ENCODE data around the gene ZC3H7B.
"Not testable (repeated sequence)": the region's sequence is repeated elsewhere in the genome, so short reads cannot be mapped to it uniquely, and the experiment has no call there.

Gene ZC3H7B

DNA sequence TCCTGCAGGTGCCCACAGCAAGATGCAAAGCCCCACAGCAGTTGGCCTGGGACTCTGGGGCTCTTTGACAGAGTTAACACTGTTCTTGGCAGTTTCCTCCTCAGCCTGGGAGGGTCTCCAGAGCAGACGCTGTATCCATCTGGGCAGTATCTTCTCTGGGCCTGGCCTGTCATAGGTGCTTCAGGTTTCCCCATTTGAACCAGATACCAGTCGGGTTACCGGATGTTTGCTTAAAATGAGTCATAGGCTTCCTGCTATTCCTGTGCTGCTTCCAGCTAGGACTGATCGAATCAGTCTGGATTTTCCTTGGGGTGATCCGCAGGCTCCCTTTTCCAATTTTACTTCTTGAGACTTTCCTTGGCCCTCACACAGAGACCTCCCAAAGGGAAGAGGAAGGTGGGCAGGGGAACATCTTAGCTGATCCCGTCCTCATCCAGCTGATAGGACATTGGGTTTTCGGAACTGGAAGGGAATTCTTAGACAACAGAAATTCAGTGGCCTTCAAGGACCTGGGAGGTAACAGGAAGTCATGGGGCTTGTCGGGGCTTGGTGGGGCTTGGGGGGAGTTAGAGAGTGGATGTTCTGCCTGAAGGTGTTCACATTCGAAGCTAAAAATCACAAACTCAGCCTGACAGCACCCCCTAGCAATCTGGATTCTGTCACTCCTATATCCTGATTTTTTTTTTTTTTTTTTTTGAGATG is 12.9 kb upstream of the ZC3H7B start:
- H3K27ac ChIP-seq (ENCODE audit: low read depth, low read length): peak overlapping the region; percentile 89
- H3K36me3 ChIP-seq (ENCODE audit: insufficient read depth, low read length): peaks cover 11% of the 10 kb centered on the region
- H3K27me3 ChIP-seq (ENCODE audit: insufficient read depth, low read length): no peaks in the 10 kb centered on the region
- H3K4me1 ChIP-seq (ENCODE audit: insufficient read depth, low read length): peaks cover 28% of the 10 kb centered on the region
- peak overlapping the region; percentile 55; the same call in 1 of the 2 replicates for H3K9ac ChIP-seq (ENCODE audit: low read depth, low read length)
- no peaks in the 10 kb centered on the region for H3K9me3 ChIP-seq (ENCODE audit: insufficient read depth, low read depth, low read length)
- H3K4me3 ChIP-seq (ENCODE audit: low read length): no peak overlapping the region
- 44% methylated on average over 8 of the region's 9 CpGs for WGBS

DNA sequence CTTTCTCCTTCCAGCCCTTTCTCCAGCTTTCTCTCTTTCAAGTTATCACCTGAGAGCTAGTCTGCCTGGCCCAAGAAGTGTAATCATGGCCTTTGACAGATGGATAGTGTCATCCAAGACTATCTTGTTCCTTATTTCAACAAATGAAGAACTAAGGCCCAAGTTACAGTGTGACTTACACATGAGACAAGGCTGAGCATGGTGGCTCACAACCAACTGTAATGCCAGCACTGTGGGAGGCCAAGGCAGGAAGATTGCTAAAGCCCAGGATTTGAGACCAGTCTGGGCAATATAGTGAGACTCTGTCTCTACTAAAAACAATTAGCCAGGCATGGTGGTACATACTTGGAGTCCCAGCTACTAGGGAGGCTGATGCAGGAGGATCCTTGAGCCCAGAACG is 11.7 kb upstream of the ZC3H7B start:
- 95% methylated on average over 1 of the region's 1 CpG for WGBS
- no peak overlapping the region for H3K9ac ChIP-seq (ENCODE audit: low read depth, low read length)

DNA sequence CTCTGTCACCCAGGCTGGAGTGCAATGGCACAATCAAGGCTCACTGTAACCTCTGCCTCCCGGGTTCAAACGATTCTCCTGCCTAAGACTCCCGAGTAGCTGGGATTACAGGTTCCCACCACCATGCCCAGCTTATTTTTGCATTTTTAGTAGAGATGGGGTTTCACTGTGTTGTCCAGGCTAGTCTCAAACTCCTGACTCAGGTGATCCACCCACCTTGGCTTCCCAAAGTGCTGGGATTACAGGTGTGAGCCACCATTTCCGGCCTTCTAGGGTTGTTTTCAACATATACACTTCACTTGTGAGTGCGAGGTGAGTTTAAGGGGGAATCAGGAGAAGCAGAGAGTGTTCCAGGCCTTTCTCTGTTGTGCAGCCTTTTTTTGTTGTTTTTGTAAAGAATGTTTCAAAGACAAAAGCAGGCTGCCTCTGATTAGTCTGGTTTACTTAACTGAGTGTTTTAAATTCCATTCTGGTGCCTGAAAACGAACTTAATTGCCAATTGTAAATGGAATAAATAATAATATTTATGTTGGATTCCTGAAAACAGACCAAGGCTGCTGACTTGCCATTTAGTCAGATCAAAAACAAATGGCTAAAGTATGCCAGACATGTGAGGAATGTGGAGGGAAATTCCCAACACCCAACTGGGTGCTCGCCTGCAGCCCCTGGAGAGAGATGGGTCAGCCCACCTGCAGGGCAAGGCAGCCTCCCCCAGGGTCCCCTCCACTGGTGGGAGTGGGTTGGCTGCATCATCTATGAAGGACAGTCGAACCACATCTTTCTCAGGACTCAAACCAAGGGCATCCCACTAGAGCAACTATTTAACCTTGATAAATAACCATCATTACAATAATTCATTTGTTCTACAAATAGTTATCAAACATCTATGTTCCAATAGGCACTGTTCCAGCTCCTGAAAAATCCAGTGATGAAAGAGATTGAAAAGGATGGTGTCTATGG is 10.8 kb upstream of the ZC3H7B start:
- Histone ChIP-seq H3K36me3 (ENCODE audit: insufficient read depth, low read length) (no peaks in the 10 kb centered on the region), H3K27me3 (ENCODE audit: insufficient read depth, low read length) (no peaks in the 10 kb centered on the region), H3K9me3 (ENCODE audit: insufficient read depth, low read depth, low read length) (no peaks in the 10 kb centered on the region), H3K4me3 (ENCODE audit: low read length) (no peak overlapping the region), H3K4me1 (ENCODE audit: insufficient read depth, low read length) (peaks cover 28% of the 10 kb centered on the region), H3K27ac (ENCODE audit: low read depth, low read length) (peak overlapping the region; percentile 96), H3K9ac (ENCODE audit: low read depth, low read length) (peak overlapping the region; percentile 45)
- 60% methylated on average over 8 of the region's 8 CpGs for WGBS

More for the DNA sequence above, 11.7 kb upstream of the ZC3H7B start:
- Histone ChIP-seq H3K4me1 (ENCODE audit: insufficient read depth, low read length) (peaks cover 28% of the 10 kb centered on the region), H3K9me3 (ENCODE audit: insufficient read depth, low read depth, low read length) (no peaks in the 10 kb centered on the region), H3K27ac (ENCODE audit: low read depth, low read length) (peak overlapping the region; percentile 28), H3K36me3 (ENCODE audit: insufficient read depth, low read length) (peaks cover 2% of the 10 kb centered on the region), H3K27me3 (ENCODE audit: insufficient read depth, low read length) (no peaks in the 10 kb centered on the region), H3K4me3 (ENCODE audit: low read length) (no peak overlapping the region)

DNA sequence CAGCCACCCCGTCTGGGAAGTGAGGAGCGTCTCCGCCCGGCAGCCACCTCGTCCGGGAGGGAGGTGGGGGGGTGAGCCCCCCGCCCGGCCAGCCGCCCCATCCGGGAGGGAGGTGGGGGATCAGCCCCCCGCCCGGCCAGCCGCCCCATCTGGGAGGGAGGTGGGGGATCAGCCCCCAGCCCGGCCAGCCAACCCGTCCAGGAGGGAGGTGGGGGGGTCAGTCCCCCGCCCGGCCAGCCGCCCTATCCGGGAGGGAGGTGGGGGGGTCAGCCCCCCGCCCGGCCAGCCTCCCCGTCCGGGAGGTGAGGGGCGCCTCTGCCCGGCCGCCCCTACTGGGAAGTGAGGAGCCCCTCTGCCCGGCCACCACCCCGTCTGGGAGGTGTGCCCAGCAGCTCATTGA is 6.5 kb upstream of the ZC3H7B start:
- H3K9me3 ChIP-seq (ENCODE audit: insufficient read depth, low read depth, low read length); H3K4me1 ChIP-seq (ENCODE audit: insufficient read depth, low read length); H3K4me3 ChIP-seq (ENCODE audit: low read length); H3K27ac ChIP-seq (ENCODE audit: low read depth, low read length); H3K9ac ChIP-seq (ENCODE audit: low read depth, low read length); H3K36me3 ChIP-seq (ENCODE audit: insufficient read depth, low read length); H3K27me3 ChIP-seq (ENCODE audit: insufficient read depth, low read length): not testable (repeated sequence)
- 89% methylated on average over 11 of the region's 28 CpGs for WGBS

DNA sequence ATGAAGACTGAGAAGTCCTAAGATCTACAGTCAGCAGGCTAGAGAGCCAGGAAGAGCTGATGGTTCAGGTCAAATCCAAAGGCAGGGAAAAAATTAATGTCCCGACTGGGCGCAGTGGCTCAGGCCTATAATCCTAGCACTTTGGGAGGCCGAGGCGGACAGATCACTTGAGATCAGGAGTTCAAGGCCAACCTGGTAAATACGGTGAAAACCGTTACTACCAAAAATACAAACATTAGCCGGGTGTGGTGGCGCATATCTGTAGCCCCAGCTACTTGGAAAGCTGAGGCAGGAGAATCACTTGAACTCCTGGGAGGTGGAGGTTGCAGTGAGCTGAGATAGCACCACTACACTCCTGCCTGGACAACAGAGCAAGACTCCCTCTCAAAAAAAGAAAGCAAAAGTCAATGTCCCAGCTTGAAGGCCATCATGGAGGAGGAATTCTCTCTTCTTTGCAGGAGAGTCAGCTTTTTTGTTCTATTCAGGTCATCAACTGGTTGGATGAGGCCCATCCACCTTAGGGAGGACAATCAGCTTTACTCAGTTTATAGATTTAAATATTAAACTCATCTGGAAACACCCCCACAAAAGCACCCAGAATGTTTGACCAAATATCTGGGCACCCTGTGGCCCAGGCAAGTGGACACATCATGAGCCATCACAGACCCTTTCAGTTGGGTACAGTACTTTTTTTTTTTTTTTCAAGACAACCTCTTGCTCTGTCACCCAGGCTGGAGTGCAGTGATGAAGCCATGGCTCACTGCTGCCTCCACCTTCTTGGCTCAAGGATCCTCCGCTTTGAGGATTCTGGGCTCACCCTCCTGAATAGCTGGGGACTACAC is 4.3 kb upstream of the ZC3H7B start:
- H3K36me3 ChIP-seq (ENCODE audit: insufficient read depth, low read length): no peaks in the 10 kb centered on the region
- no peaks in the 10 kb centered on the region for H3K9me3 ChIP-seq (ENCODE audit: insufficient read depth, low read depth, low read length)
- WGBS: 95% methylated on average over 9 of the region's 9 CpGs
- H3K9ac ChIP-seq (ENCODE audit: low read depth, low read length): no peak overlapping the region
- no peaks in the 10 kb centered on the region for H3K27me3 ChIP-seq (ENCODE audit: insufficient read depth, low read length)
- H3K27ac ChIP-seq (ENCODE audit: low read depth, low read length): no peak overlapping the region
- H3K4me3 ChIP-seq (ENCODE audit: low read length): no peak overlapping the region
- H3K4me1 ChIP-seq (ENCODE audit: insufficient read depth, low read length): peaks cover 5% of the 10 kb centered on the region; the same call in 1 of the 2 replicates

DNA sequence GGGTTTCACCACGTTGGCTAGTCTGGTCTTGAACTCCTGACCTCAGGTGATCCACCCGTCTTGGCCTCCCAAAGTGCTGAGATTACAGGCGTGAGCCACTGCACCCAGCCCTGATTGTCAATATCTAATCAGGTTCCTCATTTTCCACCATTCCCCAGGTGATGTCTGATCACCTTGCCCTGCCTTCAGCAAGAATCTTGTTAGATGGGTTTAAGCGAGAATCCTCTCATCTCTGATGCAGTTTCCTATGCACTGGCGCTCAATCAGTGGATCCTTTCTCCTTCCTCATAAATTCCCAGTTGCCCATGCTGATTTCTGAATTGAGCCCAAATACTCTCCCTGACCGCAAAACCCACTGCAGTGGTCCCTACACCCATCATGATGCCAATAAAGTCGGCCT is 664 bp upstream of the ZC3H7B start:
- Histone ChIP-seq H3K4me1 (ENCODE audit: insufficient read depth, low read length) (peaks cover 14% of the 10 kb centered on the region), H3K27me3 (ENCODE audit: insufficient read depth, low read length) (no peaks in the 10 kb centered on the region), H3K36me3 (ENCODE audit: insufficient read depth, low read length) (no peaks in the 10 kb centered on the region), H3K27ac (ENCODE audit: low read depth, low read length) (no peak overlapping the region), H3K9ac (ENCODE audit: low read depth, low read length) (peak overlapping the region; percentile 47; the same call in 1 of the 2 replicates), H3K9me3 (ENCODE audit: insufficient read depth, low read depth, low read length) (no peaks in the 10 kb centered on the region), H3K4me3 (ENCODE audit: low read length) (peak overlapping the region; percentile 97)
- 69% methylated on average over 7 of the region's 7 CpGs for WGBS

DNA sequence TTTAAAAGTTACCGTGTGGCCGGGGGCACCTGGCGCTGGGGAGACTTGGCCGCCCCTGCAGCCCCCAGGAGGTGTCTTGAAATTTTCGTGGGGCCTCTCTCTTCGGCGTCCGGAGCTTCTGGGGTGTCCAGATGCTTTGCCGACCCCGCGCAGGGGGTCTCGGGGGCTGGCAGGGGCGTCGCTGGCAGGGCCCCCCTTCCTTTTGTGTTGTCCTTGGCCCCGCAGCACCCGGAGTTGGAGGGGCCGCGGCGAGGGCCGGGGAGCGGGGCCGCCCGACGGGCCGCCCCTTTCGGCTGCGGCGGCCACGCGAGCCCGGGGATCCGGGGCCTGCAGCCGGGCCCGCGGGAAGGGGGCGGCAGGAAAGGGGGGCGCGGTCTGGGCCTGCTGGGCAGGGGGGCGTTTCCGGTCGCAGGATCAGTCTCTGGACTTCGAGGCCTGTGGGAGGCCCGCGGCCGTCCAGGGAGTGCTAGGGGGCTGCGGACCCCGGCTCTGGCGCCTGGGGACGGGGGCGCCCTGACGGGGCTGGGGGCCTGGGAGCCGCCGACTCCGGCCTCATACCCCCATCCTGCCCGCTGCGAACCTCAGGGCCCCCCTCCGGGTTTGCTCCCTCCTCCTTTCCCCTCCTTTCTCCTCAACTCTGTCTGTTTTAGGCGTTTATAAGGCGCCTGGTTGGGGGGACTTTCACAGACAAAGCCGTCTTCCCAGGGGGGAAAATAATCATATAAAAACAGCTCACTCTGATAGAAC is 869 bp downstream of the ZC3H7B start:
- Histone ChIP-seq H3K36me3 (ENCODE audit: insufficient read depth, low read length) (0 out of 2 replicates have a peak, but pooled peaks cover under 1% of the 10 kb centered on the region), H3K27ac (ENCODE audit: low read depth, low read length) (peak overlapping the region; percentile 67; the same call in 1 of the 2 replicates), H3K9ac (ENCODE audit: low read depth, low read length) (peak overlapping the region; percentile 94), H3K4me1 (ENCODE audit: insufficient read depth, low read length) (peaks cover 14% of the 10 kb centered on the region), H3K4me3 (ENCODE audit: low read length) (peak overlapping the region; percentile 97), H3K27me3 (ENCODE audit: insufficient read depth, low read length) (no peaks in the 10 kb centered on the region), H3K9me3 (ENCODE audit: insufficient read depth, low read depth, low read length) (no peaks in the 10 kb centered on the region)
- WGBS: under 1% methylated on average over 57 of the region's 60 CpGs

DNA sequence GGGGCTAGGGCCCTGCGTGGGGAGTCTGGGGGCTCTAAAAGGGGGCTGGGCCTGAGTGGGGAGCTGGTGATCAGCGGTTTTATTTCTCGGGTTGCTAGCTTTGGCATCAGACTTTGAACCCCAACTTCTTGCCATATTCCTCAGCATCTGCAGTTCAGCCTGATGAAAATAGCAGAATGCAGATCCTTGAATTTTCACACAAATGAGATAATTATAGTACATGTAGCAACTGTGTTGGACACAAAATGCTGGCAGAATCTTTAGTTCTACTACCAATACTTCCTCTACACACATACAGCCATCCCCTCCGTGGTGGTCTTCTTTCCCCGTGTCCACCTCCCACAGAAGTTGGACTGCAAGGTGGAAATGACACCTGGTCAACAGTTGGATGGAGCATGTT is 1.5 kb downstream of the ZC3H7B start:
- WGBS: 46% methylated on average over 4 of the region's 5 CpGs
- Histone ChIP-seq H3K27me3 (ENCODE audit: insufficient read depth, low read length) (no peaks in the 10 kb centered on the region), H3K27ac (ENCODE audit: low read depth, low read length) (no peak overlapping the region), H3K4me1 (ENCODE audit: insufficient read depth, low read length) (peaks cover 14% of the 10 kb centered on the region), H3K36me3 (ENCODE audit: insufficient read depth, low read length) (peaks cover 7% of the 10 kb centered on the region; the same call in 1 of the 2 replicates), H3K9ac (ENCODE audit: low read depth, low read length) (peak overlapping the region; percentile 94), H3K4me3 (ENCODE audit: low read length) (peak overlapping the region; percentile 97), H3K9me3 (ENCODE audit: insufficient read depth, low read depth, low read length) (no peaks in the 10 kb centered on the region)

DNA sequence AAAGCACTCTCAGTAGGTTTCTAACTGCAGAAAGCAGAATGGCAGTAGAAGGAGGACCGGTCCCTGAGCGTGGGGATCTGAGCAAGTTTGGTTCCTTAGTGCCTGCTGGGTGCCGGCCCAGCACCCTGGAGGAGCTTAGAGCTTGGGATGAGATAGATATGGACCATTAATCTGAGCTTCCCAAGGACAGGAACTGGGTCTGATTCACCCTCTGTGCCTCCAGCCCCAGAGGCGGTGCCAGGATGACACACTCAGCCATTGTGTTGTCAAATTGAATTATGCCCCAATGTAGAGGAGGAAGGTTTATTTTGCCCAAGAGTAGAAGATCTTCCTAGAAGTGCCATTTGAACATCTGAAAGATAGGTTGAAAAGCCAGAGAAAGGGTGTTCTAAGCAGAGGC is 4.3 kb downstream of the ZC3H7B start:
- WGBS: 96% methylated on average over 4 of the region's 4 CpGs
- no peak overlapping the region for H3K27ac ChIP-seq (ENCODE audit: low read depth, low read length)
- H3K27me3 ChIP-seq (ENCODE audit: insufficient read depth, low read length): no peaks in the 10 kb centered on the region
- peaks cover 13% of the 10 kb centered on the region for H3K4me1 ChIP-seq (ENCODE audit: insufficient read depth, low read length)
- H3K9me3 ChIP-seq (ENCODE audit: insufficient read depth, low read depth, low read length): no peaks in the 10 kb centered on the region
- no peak overlapping the region for H3K9ac ChIP-seq (ENCODE audit: low read depth, low read length)
- H3K4me3 ChIP-seq (ENCODE audit: low read length): no peak overlapping the region
- peaks cover 9% of the 10 kb centered on the region; the same call in 1 of the 2 replicates for H3K36me3 ChIP-seq (ENCODE audit: insufficient read depth, low read length)

DNA sequence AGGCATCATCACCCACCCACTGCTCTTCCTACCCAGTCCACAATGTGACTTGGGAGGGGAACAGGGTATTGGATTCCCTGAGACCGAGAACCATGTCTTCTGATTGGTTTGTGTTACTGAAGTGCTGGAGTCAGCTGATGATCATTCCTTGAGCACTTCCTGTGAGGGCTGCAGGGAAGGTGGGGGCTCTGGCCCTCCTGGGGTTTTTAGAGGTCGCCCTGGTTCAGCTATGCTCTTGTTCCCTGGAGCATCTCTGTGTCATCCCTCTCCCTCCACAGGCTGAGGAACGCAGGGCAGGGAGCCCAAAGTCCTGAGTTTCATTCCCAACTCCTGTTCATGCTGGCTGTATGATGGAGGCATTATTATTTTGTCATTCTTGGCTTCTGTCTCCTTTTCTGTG is 6.7 kb downstream of the ZC3H7B start:
- Histone ChIP-seq H3K4me3 (ENCODE audit: low read length) (no peak overlapping the region), H3K9ac (ENCODE audit: low read depth, low read length) (no peak overlapping the region), H3K9me3 (ENCODE audit: insufficient read depth, low read depth, low read length) (no peaks in the 10 kb centered on the region), H3K4me1 (ENCODE audit: insufficient read depth, low read length) (peaks cover 7% of the 10 kb centered on the region), H3K27me3 (ENCODE audit: insufficient read depth, low read length) (no peaks in the 10 kb centered on the region), H3K36me3 (ENCODE audit: insufficient read depth, low read length) (peaks cover 9% of the 10 kb centered on the region; the same call in 1 of the 2 replicates), H3K27ac (ENCODE audit: low read depth, low read length) (no peak overlapping the region)
- 61% methylated on average over 3 of the region's 3 CpGs for WGBS
